K562 (cell line): ENCODE results near the gene RASD2. TPM values are rescaled to one million over a fixed set of nuclear protein-coding genes. Genes with fewer than 3 reads are reported as not detected.
"Not testable (repeated sequence)": the region's sequence is repeated elsewhere in the genome, so short reads cannot be mapped to it uniquely, and the experiment has no call there.

ENCODE experiments used
- ATAC-seq: fragments of 200-7000 bp; cut with Tn5 transposase; 3 replicates; pipeline ENCODE4 v1.9.1; 2020; ENCODE audit warnings: moderate library complexity
- BruUV-seq: library from RNA; stranded (reverse); fragments of 400-500 nt; replicated peaks from 2 replicates; lab custom pipeline; 2021; lab: Mats Ljungman, UMichigan
- CTCF ChIA-PET: fragments of 300-600 bp; formaldehyde crosslinking; extraction: SDS; loops from one replicate; lab custom pipeline; 2021; ENCODE audit warnings: low intra/inter-chr PET ratio; lab: Yijun Ruan, JAX
- POLR2A ChIA-PET: fragments of 300-600, 350-650 bp; sonication (Branson Sonifier 250); formaldehyde crosslinking; extraction: SDS; loops from one replicate; lab custom pipeline; 2021; ENCODE audit warnings: antibody characterized with exemption, inconsistent platforms; lab: Yijun Ruan, JAX
- DNase-seq, 4 experiments: peaks; one replicate each; pipeline versions ENCODE4 v3.0.0 to v3.0.0-alpha.2; 2011 to 2018; ENCODE audit warnings: low spot score in 3 of 4, mixed read lengths in 3 of 4; ENCODE audit errors: extremely low read depth in 1 of 4
- FAIRE-seq: peaks from 2 replicates; lab custom pipeline; 2011; peaks lifted over from hg19 to GRCh38; lab: Jason Lieb, UNC
- H2AFZ ChIP-seq: 2 replicates; pipeline ENCODE4 v1.6.0; 2011; ENCODE audit warnings: low read depth, low read length, control low read depth, inconsistent platforms
- H3K27ac ChIP-seq: fragments of 200-600 bp; 3 replicates; pipeline ENCODE4 v1.8.0; 2011; ENCODE audit warnings: low read depth, mild to moderate bottlenecking, control low read depth, inconsistent platforms, low read length, moderate library complexity, mixed read lengths; ENCODE audit errors: extremely low read depth
- H3K27me3 ChIP-seq, 2 experiments: fragments of 300-600 bp in 1 of 2; 2 replicates in 1 of 2; 3 replicates in 1 of 2; pipeline versions ENCODE4 v1.6.0 to v1.8.0; 2011; ENCODE audit warnings: inconsistent platforms in 2 of 2, low read length in 2 of 2, mild to moderate bottlenecking in 1 of 2, mixed read lengths in 1 of 2, moderate library complexity in 1 of 2; ENCODE audit not compliant: control insufficient read depth in 2 of 2, insufficient read depth in 2 of 2
- H3K36me3 ChIP-seq: fragments of 300-600 bp; 3 replicates; pipeline ENCODE4 v1.8.0; 2011; ENCODE audit warnings: mild to moderate bottlenecking, low read length, inconsistent platforms; ENCODE audit not compliant: control insufficient read depth, insufficient read depth
- H3K4me1 ChIP-seq, 2 experiments: fragments of 200-600 bp in 1 of 2; replicated peaks in 1 of 2; 2 replicates in 1 of 2; 3 replicates in 1 of 2; pipeline versions ENCODE4 v1.5.1 to v1.8.0; 2011; ENCODE audit warnings: inconsistent platforms in 2 of 2, low read length in 2 of 2, mild to moderate bottlenecking in 1 of 2, mixed read lengths in 1 of 2, moderate library complexity in 1 of 2; ENCODE audit not compliant: control insufficient read depth in 2 of 2, insufficient read depth in 2 of 2
- H3K4me2 ChIP-seq: 2 replicates; pipeline ENCODE4 v1.6.1; 2011; ENCODE audit warnings: low read length, control low read depth, inconsistent platforms, mixed read lengths; ENCODE audit not compliant: insufficient read depth
- H3K4me3 ChIP-seq: fragments of 200-600 bp; sonication (generic), shearing (Covaris generic); 2 replicates; pipeline ENCODE4 v1.5.1; 2016; ENCODE audit warnings: control low read depth, inconsistent platforms
- H3K79me2 ChIP-seq: fragments of 200-600 bp; 3 replicates; pipeline ENCODE4 v1.8.0; 2011; ENCODE audit warnings: low read length, inconsistent platforms; ENCODE audit not compliant: control insufficient read depth, insufficient read depth
- H3K9ac ChIP-seq, 2 experiments: 2 replicates each; pipeline versions ENCODE4 v1.6.0 to v1.6.1; 2011; ENCODE audit warnings: low read depth in 2 of 2, low read length in 2 of 2, control low read depth in 1 of 2, inconsistent platforms in 1 of 2, mild to moderate bottlenecking in 1 of 2, mixed read lengths in 1 of 2; ENCODE audit not compliant: insufficient read depth in 1 of 2
- H3K9me1 ChIP-seq: one replicate; pipeline ENCODE4 v1.6.0; 2011; ENCODE audit warnings: inconsistent platforms, mild to moderate bottlenecking, low read length, moderate library complexity; ENCODE audit not compliant: control insufficient read depth, insufficient read depth
- H3K9me3 ChIP-seq: replicated peaks from 2 replicates; pipeline ENCODE4 v1.5.1; 2011; ENCODE audit warnings: low read depth, low read length, inconsistent platforms; ENCODE audit not compliant: control insufficient read depth, insufficient read depth
- H4K20me1 ChIP-seq: replicated peaks from 2 replicates; pipeline ENCODE4 v1.6.1; 2011; ENCODE audit warnings: low read length, inconsistent platforms, mixed read lengths; ENCODE audit not compliant: control insufficient read depth, insufficient read depth
- ADNP ChIP-seq: fragments of 200-800 bp; sonication (Bioruptor generic); IDR thresholded peaks from 2 replicates; pipeline ENCODE4 v1.6.1; 2016; ENCODE audit warnings: missing genetic modification characterization, missing compliant biosample characterization
- ARHGAP35 ChIP-seq: fragments of 450-650 bp; IDR thresholded peaks from 2 replicates; pipeline ENCODE4 v1.6.1; 2018; ENCODE audit not compliant: partially characterized antibody
- HNRNPH1 ChIP-seq: fragments of 200-400 bp; formaldehyde crosslinking; optimal IDR thresholded peaks from 2 replicates; pipeline ENCODE3; 2017; ENCODE audit warnings: low read depth, mild to moderate bottlenecking, low read length, moderate library complexity
- NR1H2 ChIP-seq: sonication (generic); formaldehyde crosslinking; IDR thresholded peaks from 2 replicates; pipeline ENCODE4 v1.4.0; 2020; ENCODE audit warnings: mild to moderate bottlenecking, missing genetic modification reagents
- PHF8 ChIP-seq: fragments of 200-600 bp; sonication (generic); IDR thresholded peaks from 2 replicates; pipeline ENCODE4 v1.6.1; 2012; ENCODE audit warnings: mixed run types, mild to moderate bottlenecking, inconsistent platforms, low read length, moderate library complexity, borderline replicate concordance
- WGBS: fragments of 100-300 bp; shearing (Covaris generic); methylation state at CpG from one replicate; pipeline ENCODE4 v1.1.6; 2016; ENCODE audit warnings: low coverage, mixed read lengths; ENCODE audit not compliant: insufficient coverage; ENCODE audit errors: missing lambda C conversion rate; 5-methylcytosine and 5-hydroxymethylcytosine counted together
- in situ Hi-C: fragments of 300-500 bp; cut with MboI; formaldehyde crosslinking; loops from 4 replicates; pipeline ENCODE4 v1.15.0; 2018; ENCODE audit warnings: inconsistent platforms, mixed read lengths
- intact Hi-C: fragments of 100-400 bp; cut with micrococcal nuclease; formaldehyde crosslinking; loops from 2 replicates; pipeline ENCODE4 v1.14.2; 2022
- polyA plus RNA-seq, 8 experiments: library from polyadenylated mRNA; depleted of rRNA in 4 of 8; stranded (reverse) in 5 of 8; unstranded in 3 of 8; fragments of >200 nt; fragmentation: Nextera tagmentation in 2 of 8; fragmentation: Illumina TruSeq in 1 of 8; extraction: Ambion mirVana in 2 of 8; extraction: Trizol in 1 of 8; gene quantifications; 2 replicates each; pipeline versions ENCODE4 v1.2.1 to v1.2.3, GENCODE V29; 2011 to 2014; ENCODE audit warnings: inconsistent platforms in 1 of 8, missing spikeins in 1 of 8
- total RNA-seq, 7 experiments: library from RNA; depleted of rRNA in 6 of 7; stranded (reverse); fragments of >200 nt in 6 of 7; fragmentation: Illumina TruSeq in 2 of 7; extraction: Trizol in 2 of 7; gene quantifications; 2 replicates each; pipeline versions ENCODE4 v1.2.1 to v1.2.3, GENCODE V29; 2011 to 2021; ENCODE audit warnings: low replicate concordance in 1 of 7
- TF ChIP-seq, protein P1 (sequence below): fragments of 450-650 bp; IDR thresholded peaks from 2 replicates; pipeline ENCODE4 v1.6.1; 2016; ENCODE audit warnings: mild to moderate bottlenecking, moderate library complexity

RASD2 gene
- total and polyA plus RNA-seq, 9 of the 15 experiments (the other 6 are each of a cell fraction or from before 2014, with no cell fraction given) = 0.05 TPM; not detected in 8

DNA sequence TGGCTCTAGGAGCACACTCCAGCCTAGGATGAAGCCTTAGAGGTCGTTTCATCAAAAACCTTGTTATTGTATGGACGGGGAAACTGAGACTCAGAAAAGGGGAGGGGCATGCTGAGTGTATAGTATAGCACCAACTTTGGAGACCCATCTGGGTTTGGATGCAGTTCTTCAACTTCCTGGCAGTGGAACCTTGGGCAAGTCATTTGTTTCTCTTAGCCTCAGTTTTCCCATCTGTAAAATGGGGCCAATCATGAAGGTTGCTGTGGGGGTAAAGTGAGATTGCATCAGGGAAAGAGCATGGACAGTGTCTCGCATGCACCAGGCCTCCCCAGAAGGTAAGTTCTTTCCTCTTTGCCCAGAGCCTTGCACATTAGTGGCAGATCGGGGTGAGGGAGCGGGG is 47.6 kb upstream of the RASD2 start (continued):
- TF ChIP-seq, protein P1, sequence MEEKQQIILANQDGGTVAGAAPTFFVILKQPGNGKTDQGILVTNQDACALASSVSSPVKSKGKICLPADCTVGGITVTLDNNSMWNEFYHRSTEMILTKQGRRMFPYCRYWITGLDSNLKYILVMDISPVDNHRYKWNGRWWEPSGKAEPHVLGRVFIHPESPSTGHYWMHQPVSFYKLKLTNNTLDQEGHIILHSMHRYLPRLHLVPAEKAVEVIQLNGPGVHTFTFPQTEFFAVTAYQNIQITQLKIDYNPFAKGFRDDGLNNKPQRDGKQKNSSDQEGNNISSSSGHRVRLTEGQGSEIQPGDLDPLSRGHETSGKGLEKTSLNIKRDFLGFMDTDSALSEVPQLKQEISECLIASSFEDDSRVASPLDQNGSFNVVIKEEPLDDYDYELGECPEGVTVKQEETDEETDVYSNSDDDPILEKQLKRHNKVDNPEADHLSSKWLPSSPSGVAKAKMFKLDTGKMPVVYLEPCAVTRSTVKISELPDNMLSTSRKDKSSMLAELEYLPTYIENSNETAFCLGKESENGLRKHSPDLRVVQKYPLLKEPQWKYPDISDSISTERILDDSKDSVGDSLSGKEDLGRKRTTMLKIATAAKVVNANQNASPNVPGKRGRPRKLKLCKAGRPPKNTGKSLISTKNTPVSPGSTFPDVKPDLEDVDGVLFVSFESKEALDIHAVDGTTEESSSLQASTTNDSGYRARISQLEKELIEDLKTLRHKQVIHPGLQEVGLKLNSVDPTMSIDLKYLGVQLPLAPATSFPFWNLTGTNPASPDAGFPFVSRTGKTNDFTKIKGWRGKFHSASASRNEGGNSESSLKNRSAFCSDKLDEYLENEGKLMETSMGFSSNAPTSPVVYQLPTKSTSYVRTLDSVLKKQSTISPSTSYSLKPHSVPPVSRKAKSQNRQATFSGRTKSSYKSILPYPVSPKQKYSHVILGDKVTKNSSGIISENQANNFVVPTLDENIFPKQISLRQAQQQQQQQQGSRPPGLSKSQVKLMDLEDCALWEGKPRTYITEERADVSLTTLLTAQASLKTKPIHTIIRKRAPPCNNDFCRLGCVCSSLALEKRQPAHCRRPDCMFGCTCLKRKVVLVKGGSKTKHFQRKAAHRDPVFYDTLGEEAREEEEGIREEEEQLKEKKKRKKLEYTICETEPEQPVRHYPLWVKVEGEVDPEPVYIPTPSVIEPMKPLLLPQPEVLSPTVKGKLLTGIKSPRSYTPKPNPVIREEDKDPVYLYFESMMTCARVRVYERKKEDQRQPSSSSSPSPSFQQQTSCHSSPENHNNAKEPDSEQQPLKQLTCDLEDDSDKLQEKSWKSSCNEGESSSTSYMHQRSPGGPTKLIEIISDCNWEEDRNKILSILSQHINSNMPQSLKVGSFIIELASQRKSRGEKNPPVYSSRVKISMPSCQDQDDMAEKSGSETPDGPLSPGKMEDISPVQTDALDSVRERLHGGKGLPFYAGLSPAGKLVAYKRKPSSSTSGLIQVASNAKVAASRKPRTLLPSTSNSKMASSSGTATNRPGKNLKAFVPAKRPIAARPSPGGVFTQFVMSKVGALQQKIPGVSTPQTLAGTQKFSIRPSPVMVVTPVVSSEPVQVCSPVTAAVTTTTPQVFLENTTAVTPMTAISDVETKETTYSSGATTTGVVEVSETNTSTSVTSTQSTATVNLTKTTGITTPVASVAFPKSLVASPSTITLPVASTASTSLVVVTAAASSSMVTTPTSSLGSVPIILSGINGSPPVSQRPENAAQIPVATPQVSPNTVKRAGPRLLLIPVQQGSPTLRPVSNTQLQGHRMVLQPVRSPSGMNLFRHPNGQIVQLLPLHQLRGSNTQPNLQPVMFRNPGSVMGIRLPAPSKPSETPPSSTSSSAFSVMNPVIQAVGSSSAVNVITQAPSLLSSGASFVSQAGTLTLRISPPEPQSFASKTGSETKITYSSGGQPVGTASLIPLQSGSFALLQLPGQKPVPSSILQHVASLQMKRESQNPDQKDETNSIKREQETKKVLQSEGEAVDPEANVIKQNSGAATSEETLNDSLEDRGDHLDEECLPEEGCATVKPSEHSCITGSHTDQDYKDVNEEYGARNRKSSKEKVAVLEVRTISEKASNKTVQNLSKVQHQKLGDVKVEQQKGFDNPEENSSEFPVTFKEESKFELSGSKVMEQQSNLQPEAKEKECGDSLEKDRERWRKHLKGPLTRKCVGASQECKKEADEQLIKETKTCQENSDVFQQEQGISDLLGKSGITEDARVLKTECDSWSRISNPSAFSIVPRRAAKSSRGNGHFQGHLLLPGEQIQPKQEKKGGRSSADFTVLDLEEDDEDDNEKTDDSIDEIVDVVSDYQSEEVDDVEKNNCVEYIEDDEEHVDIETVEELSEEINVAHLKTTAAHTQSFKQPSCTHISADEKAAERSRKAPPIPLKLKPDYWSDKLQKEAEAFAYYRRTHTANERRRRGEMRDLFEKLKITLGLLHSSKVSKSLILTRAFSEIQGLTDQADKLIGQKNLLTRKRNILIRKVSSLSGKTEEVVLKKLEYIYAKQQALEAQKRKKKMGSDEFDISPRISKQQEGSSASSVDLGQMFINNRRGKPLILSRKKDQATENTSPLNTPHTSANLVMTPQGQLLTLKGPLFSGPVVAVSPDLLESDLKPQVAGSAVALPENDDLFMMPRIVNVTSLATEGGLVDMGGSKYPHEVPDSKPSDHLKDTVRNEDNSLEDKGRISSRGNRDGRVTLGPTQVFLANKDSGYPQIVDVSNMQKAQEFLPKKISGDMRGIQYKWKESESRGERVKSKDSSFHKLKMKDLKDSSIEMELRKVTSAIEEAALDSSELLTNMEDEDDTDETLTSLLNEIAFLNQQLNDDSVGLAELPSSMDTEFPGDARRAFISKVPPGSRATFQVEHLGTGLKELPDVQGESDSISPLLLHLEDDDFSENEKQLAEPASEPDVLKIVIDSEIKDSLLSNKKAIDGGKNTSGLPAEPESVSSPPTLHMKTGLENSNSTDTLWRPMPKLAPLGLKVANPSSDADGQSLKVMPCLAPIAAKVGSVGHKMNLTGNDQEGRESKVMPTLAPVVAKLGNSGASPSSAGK = no peak
- TF ChIP-seq PHF8 (no peak), HNRNPH1 (no peak), ADNP (tag) (peak; percentile 83), ARHGAP35 (no peak), NR1H2 (CRISPR knock-in tag) (no peak)

DNA sequence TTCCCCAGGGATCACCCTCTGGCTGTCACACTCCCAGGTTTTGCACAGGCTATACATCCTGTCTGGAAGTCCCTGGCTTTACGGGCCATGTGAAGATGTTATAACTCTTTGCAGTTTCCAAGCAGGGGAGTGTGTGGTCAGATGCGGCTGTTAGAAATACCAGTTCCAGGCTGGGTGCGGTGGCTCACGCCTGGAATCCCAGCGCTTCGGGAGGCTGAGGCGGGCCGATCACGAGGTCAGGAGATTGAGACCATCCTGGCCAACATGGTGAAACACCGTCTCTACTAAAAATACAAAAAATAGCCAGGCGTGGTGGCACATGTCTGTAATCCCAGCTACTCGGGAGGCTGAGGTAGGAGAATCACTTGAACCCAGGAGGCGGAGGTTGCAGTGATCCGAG is 44.9 kb upstream of the RASD2 start:
- H2AFZ ChIP-seq, BruUV-seq, in situ Hi-C loops, H3K27ac ChIP-seq, H3K9me3 ChIP-seq, H3K9ac ChIP-seq, H3K4me2 ChIP-seq, H3K79me2 ChIP-seq, ATAC-seq, DNase-seq, H3K9me1 ChIP-seq, CTCF ChIA-PET, H3K4me1 ChIP-seq, H3K36me3 ChIP-seq, H3K4me3 ChIP-seq, H4K20me1 ChIP-seq, FAIRE-seq: not testable (repeated sequence)
- POLR2A ChIA-PET = interaction anchor here (1.0 kb wide), 1 partner anchor 12 kb away, joined by 3 read pairs; no protein-coding TSS in a partner anchor
- WGBS = 6% methylated on average over 14 of the region's 14 CpGs
- peaks cover 0 to 26% of the 10 kb centered on the region in 2 experiments; a peak in 3 of 5 replicates for H3K27me3 ChIP-seq
- intact Hi-C loops = loop anchor here (10.0 kb wide), 1 partner anchor 89 kb away; no protein-coding TSS in a partner anchor
